Stimulated activated CD8-positive, alpha-beta memory T cell treated with anti-CD3 and anti-CD28 coated beads, Interleukin-4, amount 100 ng/mL, for 1 hour (primary cell): ENCODE measurements around the gene RPP21.

Experiments
- DNase-seq, 2 donors: peaks; one replicate each; pipeline ENCODE4 v3.0.0-alpha.2; 2020; ENCODE audit warnings: low read depth in 2 of 2, low spot score in 1 of 2

Gene RPP21

DNA sequence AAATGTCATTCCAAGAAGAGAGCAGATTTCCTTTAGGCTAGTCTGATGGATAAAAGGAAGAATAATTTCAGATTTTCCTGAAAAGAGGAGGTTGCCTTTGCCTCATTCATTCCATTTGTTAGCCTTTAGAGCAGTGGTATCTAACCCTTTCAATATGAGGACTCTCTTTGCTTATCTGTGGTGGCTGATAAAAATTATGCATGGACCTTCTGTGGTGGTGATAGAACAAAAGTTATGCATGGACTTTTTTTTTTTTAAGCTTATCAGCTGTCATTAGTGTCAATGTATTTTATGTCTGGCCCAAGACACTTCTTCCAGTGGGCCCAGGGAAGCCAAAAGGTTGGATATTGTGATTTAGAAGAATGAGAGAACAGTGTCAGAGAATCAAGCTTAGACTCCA, 16.6 kb upstream of the RPP21 start:
- DNase-seq = no peak

DNA sequence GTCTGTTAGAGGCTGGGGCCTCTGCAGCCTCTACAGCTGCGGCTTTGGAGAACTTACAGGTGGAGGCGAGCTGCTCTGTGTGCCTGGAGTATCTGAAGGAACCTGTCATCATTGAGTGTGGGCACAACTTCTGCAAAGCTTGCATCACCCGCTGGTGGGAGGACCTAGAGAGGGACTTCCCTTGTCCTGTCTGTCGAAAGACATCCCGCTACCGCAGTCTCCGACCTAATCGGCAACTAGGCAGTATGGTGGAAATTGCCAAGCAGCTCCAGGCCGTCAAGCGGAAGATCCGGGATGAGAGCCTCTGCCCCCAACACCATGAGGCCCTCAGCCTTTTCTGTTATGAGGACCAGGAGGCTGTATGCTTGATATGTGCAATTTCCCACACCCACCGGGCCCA, 15.6 kb upstream of the RPP21 start:
- no peak for DNase-seq

DNA sequence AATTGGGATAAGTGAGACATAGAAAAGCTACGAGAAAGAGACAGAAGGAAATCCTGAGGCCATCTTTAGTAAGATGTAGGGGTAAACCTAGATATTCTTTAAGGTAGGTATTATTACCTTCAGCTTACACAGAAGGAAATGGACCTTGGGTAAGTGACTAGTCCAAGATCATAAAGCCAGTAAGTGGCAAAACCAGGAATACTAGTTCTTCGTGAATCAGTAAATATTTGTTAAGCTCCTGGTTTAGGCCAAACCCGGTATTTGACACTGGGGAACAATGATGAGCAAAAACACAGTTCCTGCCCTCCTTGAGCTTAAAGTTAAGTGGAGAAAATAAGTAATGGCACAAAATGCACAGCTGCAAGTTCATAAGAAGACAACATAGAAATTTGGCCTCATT, 13.0 kb upstream of the RPP21 start:
- DNase-seq = no peak

DNA sequence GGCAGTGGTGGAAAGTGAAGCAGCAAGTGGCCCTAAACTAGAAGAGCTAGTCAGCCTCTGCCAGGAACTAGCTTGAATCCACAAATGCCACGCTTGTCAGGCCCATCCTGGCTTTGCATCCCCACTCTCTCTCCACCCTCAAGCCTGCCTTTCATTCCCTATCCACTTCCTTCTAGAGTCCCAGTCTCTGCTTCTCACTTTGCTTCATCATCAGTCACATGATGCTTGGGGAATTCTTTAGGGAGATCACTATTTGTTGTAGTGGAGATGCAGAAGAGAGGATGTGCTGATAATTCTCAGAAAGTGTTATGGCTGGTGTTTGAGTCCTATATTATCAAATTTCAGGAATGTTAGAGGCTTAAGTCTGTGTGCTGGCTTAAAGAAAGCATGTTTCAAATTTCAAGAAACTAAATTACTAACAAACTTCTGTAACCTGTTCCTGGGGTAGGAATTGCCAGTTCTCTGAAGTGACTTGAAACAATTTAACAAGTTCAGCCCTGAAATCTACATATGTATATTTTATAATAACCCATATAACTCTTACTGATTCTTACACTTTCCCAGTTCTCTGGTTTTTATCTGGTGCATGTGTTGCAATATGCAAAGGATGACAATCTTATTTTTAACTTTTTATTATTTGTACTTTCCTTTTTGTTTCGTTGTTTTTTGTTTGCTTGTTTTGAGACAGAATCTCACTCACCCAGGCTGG, 10.7 kb upstream of the RPP21 start:
- no peak for DNase-seq

DNA sequence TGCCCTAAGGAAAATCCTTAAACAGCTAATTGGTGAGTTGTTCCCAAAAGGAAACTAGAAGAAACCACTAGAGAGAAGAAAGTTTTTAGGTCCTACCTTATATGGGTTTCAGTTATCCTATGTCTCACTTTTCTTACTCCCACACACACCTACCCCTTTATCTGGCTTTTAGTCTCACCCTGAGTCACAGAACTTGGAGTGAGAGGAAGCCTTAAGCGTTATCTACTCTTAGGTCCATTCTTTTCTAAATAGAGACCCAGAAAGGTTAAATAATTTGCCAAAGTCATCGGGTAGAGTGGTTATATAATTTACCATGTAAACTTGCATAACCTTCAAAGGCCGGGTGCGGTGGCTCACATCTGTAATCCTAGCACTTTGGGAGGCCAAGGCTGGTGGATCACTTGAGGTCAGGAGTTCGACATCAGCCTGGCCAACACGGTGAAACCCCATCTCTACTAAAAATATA, 4.3 kb upstream of the RPP21 start:
- no peak for DNase-seq

GRCh38 chr6:30341218-30341617, 3.7 kb upstream of the RPP21 start:
- no peak for DNase-seq

DNA sequence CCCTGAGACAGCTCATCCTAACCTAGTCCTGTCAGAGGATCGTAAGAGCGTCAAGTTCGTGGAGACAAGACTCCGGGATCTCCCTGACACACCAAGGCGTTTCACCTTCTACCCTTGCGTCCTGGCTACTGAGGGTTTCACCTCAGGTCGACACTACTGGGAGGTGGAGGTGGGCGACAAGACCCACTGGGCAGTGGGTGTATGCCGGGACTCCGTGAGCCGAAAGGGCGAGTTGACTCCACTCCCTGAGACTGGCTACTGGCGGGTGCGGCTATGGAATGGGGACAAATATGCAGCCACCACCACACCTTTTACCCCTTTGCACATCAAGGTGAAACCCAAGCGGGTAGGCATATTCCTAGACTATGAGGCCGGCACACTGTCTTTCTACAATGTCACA, 3.2 kb upstream of the RPP21 start:
- DNase-seq = no peak

DNA sequence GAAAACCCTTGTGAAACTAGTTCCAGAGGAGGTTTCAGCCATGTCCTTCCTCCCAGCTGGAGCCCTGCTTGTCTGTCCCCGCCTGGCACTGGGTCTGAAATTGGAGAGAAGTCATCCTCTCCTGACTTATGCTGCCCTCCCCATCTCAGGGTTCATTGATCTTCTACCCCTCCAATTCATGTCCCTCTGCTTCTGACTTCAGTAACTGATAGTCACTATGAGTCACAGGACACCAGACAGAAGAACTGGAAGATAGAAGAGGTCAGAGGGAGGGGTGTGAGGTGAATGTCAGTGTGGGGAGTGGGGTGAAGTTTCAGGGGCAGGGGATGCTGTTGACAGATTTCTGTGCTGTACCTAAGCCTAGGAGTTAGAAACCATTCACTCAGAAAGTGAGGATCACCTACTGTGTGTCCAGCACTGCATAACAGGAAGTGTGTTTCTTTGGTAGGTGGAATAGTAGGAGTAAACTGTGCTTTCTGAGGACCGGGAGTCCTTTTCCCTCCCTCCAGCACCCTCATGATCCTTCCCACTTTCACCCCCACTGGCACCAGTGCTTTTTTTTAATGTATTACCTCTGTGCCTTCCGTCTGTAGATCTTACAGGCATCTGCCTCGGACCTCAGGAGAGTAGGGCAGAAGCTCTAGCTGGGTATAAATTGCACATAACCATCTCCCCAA, 627 bp upstream of the RPP21 start:
- no peak for DNase-seq

GRCh38 chr6:30345852-30346251, 896 bp downstream of the RPP21 start:
- no peak for DNase-seq

DNA sequence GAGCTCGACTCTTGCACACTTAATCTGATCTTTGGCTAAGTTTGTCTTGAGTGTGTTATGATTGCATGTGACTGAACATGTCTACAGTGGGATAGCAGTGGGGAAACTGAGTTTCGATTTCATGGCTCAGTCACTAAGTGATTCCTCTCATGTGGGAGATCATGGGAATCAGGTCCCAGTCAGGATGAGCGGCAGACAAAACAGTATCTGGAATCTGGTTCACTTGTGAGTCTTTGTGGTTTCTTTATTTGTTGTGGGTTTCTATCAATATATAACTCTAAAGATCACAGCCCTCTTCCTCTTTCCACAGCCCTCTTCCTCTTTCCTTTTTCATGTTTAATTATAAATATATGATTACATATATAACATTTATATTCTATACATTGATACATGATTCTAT, 4.0 kb downstream of the RPP21 start:
- no peak for DNase-seq

- no peak for DNase-seq
Measured at GRCh38 chr6:30349421-30350177, 4.6 kb downstream of the RPP21 start.

GRCh38 chr6:30350524-30350923, 5.6 kb downstream of the RPP21 start:
- DNase-seq = no peak

- no peak for DNase-seq
Measured at GRCh38 chr6:30352550-30352949, 7.6 kb downstream of the RPP21 start.

DNA sequence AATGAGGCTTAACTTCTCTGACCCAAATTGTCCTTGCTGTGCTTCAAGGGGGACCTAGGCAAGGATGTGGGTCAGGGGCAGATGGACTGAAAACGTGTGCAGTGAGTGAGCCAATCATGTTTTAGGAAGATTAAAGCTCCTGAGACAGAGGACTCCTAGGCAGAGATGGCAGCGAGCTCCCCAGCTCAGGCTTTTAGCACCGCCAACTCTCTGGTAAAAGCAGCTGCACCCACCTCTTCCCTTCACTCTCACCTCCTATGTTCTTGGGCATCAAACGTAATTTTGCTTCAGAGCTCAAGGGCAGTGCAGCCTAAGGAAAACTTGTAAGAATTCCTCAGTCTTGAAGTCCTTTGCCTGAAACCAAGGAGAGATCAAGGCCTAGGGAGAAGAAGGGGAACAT, 10.3 kb downstream of the RPP21 start:
- no peak for DNase-seq

GRCh38 chr6:30356536-30356935, 11.6 kb downstream of the RPP21 start:
- no peak for DNase-seq

GRCh38 chr6:30357678-30358540, 13.0 kb downstream of the RPP21 start:
- DNase-seq = peak in 1 of 2 donors; percentile 7

DNA sequence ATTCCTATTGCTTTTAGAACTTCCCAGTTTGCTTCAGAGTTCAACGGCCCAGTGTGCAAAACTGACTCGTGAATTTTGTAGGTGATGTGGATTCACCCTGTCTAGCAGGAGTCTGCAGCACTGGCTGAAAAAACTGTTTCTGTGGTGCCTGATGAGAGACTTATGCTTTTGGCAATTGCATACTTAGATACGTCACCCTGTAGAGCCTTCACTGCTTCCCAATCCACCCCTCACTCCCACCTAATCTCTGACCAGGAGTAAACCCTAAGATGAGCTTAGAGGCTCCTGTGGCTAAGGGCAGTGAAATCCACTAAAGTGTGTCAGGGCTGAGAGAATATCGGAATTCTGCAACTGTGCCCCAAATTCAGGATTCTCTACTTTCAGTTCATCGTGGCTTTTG, 14.3 kb downstream of the RPP21 start:
- no peak for DNase-seq

DNA sequence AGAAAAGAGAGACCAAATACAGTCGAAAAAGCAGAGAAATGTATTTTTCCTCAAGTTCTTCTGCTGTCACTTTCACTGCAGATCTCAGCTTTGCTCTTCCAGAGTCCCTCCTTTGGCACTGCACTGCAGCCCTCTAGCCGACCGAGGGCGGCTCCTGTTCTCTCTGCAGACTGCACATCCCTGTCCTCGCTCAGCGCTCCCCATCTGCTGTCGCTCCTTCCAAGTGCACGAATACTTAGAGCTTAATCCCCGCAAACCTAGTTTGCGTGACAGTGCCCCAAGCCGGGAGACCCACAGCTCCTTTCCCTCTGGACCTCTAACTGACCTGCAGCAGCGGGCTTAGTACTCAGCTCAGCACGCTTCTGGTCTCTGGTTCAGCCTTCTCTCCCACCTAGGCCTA, 15.2 kb downstream of the RPP21 start:
- DNase-seq = no peak

GRCh38 chr6:30361661-30362060, 16.7 kb downstream of the RPP21 start:
- no peak for DNase-seq

DNA sequence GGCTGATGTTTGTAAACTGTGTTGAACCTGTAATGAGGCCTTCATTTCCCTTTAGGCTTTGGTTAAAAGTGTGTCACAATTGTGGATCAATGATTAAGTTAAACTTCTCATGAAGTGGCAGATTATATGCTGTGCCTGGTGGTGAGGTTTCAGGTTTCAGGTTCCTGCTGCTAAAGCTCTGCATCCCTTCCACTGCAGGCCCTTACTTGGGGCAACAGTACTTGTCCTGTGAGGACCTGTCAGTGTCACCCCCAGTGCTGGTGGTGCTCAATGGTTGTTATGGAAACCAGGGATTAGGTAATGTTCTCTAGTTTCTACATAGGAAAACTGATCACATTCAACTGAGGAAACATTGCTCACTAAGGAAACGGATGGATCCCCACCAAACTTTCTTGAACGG, 18.5 kb downstream of the RPP21 start:
- DNase-seq = no peak

DNA sequence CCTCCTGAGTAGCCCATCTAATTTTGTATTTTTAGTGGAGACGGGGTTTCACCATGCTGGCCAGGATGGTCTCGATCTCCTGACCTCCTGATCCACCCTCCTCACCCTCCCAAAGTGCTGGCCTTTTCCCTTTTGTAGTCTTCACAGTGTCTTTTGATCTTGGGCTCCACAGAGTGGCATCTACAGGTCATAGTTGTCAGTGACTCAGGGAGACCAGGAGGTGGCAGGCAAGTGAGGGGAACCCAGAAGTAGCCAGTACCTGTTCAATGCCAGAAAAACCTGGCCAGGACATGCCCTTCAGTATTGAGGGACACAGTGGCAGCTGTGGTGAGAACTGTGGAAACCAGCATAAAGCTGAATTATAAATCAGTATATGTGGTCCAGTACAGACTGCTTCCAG, 19.6 kb downstream of the RPP21 start:
- no peak for DNase-seq
